IPS-20b (cell line): ENCODE data around the gene SLC9A7.
A peak's percentile ranks its signal among the peaks of the same experiment; 100 is the strongest.

Experiments
- H3K27ac ChIP-seq: one replicate; pipeline ENCODE4 v1.5.1; 2013; ENCODE audit warnings: low read length
- H3K27me3 ChIP-seq: 2 replicates; pipeline ENCODE4 v1.6.1; 2013; ENCODE audit warnings: mild to moderate bottlenecking, low read length, inconsistent platforms; ENCODE audit not compliant: insufficient read depth
- H3K36me3 ChIP-seq: 2 replicates; pipeline ENCODE4 v1.6.1; 2013; ENCODE audit warnings: low read depth, mild to moderate bottlenecking, inconsistent platforms, low read length, moderate library complexity; ENCODE audit not compliant: insufficient read depth
- H3K4me1 ChIP-seq: 2 replicates; pipeline ENCODE4 v1.6.1; 2013; ENCODE audit warnings: mild to moderate bottlenecking, control low read depth, inconsistent platforms, low read length, moderate library complexity; ENCODE audit not compliant: insufficient read depth
- H3K4me3 ChIP-seq: 2 replicates; pipeline ENCODE4 v1.5.1; 2013; ENCODE audit warnings: mild to moderate bottlenecking, low read length, inconsistent platforms
- H3K9ac ChIP-seq: 2 replicates; pipeline ENCODE4 v1.6.1; 2013; ENCODE audit warnings: low read depth, mild to moderate bottlenecking, inconsistent platforms, low read length, moderate library complexity
- H3K9me3 ChIP-seq: 2 replicates; pipeline ENCODE4 v1.6.1; 2013; ENCODE audit warnings: mild to moderate bottlenecking, low read depth, low read length, inconsistent platforms; ENCODE audit not compliant: insufficient read depth

SLC9A7 gene

DNA sequence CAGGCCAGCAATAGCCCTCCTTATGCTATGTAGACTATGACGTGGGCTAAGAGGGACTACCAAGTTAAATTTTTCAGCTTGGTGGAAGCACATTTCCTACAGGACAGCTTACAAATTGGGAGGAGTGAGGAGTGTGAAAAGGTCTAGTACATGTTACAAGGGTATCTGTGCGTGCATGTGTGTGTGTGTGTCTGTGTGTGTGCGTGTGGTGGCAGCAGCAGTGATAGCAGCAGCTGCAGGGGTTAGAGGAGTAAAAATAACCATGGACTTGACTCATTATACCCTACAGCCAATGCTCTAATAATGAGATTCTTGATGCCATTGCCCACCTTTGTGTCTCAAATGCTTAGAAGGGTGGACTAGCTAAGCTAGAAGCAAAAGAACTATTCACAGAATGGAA, 88.6 kb downstream of the SLC9A7 start:
- Histone ChIP-seq H3K9me3 (no peaks in the 10 kb centered on the region), H3K4me1 (no peaks in the 10 kb centered on the region), H3K36me3 (peaks cover 12% of the 10 kb centered on the region; the same call in 1 of the 2 replicates), H3K27me3 (no peaks in the 10 kb centered on the region), H3K27ac (no peak overlapping the region), H3K9ac (no peak overlapping the region), H3K4me3 (no peak overlapping the region)

DNA sequence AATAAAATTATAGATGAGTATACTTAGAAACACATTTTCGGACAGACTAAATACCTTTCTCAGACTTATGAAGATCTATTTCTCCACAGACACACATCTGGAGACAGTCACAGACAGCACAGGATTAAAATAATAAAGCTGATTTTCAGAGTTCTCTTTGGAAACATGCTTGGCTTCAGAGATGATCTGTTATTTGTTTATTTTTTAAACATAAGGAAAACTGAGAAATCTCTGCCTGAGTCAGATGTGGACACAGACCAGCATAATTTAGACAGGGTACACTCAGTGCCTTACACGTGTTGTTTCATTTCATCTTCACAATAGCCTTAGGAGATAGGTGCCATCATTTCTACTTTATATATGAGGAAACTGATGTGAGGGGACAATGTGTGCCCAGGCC, 92.1 kb downstream of the SLC9A7 start:
- H3K9me3 ChIP-seq = no peaks in the 10 kb centered on the region
- H3K27me3 ChIP-seq = no peaks in the 10 kb centered on the region
- H3K4me1 ChIP-seq = no peaks in the 10 kb centered on the region
- no peak overlapping the region for H3K9ac ChIP-seq
- no peak overlapping the region for H3K27ac ChIP-seq
- peaks cover under 1% of the 10 kb centered on the region; the same call in 1 of the 2 replicates for H3K36me3 ChIP-seq
- no peak overlapping the region for H3K4me3 ChIP-seq

DNA sequence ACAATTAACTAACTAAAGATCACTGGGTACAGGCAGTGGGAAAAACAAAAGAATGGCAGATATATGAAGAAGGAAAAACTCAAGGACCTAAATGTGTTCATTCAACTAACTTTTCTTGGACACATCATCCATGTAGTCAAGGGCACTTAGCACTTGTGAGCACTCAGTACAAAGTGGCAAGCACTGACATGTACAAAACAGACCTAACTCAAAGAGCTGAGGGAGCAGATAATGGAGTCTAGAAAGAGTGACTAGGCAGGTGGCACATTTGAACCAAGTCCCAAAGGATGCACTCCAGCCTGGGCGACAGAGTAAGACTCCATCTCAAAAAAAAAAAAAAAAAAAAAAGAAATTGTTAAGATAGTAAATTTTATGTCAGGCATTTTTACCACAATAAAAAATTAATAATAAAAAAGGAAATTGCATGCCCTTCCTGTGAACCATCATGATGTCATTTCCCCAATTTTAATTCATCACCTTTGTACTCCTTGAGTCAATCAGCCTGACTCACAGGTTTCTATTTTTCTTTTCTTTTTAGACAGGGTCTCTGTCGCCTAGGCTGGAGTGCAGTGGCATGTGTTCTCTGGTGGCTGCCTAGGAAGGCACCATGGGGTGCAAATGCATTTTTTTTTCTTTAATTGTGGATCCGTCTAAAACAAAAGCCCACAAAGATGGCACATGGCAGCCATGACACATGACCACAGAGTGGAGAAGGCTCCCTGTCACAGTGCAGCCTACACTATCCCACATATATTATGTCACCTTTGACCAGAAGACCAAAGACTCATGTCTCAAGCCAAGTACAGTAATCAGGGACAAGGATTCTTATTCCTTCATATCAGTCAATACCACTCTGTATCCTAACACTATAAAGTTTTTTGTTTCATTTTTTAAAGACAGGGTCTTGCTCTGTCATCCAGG, 93.4 kb downstream of the SLC9A7 start:
- no peaks in the 10 kb centered on the region for H3K4me1 ChIP-seq
- H3K9ac ChIP-seq = no peak overlapping the region
- H3K36me3 ChIP-seq = no peaks in the 10 kb centered on the region
- H3K4me3 ChIP-seq = no peak overlapping the region
- no peaks in the 10 kb centered on the region for H3K9me3 ChIP-seq
- H3K27ac ChIP-seq = no peak overlapping the region
- no peaks in the 10 kb centered on the region for H3K27me3 ChIP-seq

DNA sequence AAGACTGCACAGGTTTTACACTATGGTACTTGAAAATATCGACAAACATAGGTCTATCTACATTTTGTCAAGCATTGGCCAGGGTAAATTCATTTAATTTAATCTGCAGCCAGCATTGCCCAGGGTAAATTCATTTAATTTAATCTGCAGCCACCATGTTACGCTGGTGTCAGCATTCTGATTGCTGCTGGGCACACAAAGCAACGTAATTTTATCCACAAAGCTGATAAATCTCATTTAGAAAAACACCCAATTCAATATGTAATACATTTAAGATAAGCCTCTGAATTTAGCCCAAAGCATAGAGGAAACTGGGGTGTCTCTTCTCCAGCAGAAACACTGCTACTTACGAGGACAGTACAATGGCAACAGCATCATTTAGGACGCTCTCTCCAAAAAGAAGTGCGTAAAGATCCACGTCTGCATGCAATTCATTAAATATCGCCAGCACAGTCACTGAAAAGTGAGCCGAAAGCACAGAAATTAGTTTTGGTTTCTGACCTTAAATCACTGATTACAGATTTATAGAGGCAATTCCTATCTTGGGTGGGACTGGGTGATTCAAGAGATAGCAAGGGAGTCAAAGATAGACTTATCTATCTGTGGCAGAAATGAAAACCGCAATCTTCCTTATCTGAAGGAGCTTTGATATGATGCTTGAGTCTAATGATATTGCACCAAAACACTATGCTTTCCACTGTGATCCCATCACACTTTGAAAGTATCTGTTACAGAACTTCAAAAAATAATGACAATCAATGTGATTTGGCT, 96.5 kb downstream of the SLC9A7 start:
- H3K9me3 ChIP-seq = no peaks in the 10 kb centered on the region
- no peak overlapping the region for H3K9ac ChIP-seq
- H3K36me3 ChIP-seq = no peaks in the 10 kb centered on the region
- H3K4me3 ChIP-seq = no peak overlapping the region
- H3K4me1 ChIP-seq = no peaks in the 10 kb centered on the region
- H3K27me3 ChIP-seq = no peaks in the 10 kb centered on the region
- no peak overlapping the region for H3K27ac ChIP-seq

DNA sequence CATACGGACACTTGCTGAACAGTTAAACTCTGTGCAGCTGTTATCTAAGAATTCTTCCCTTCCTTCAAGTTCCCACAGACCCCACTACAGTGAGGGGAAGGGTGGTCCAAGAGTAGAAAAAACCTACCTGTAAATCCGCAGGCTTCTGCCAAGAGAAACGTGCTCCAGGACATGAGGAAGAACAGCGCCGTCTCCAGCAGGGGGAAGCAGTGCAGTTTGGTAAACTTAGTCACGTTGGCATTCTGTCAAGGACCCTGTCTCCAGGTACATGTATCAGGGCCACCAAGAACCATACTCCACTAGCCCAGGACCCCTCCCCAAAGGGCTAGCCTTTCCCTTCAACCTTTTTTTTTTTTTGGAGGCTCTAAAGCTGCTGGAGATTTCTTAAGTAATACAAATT, 105.4 kb downstream of the SLC9A7 start:
- no peaks in the 10 kb centered on the region for H3K36me3 ChIP-seq
- no peak overlapping the region for H3K9ac ChIP-seq
- H3K4me3 ChIP-seq = no peak overlapping the region
- H3K27me3 ChIP-seq = no peaks in the 10 kb centered on the region
- no peak overlapping the region for H3K27ac ChIP-seq
- peaks cover 17% of the 10 kb centered on the region for H3K4me1 ChIP-seq
- H3K9me3 ChIP-seq = no peaks in the 10 kb centered on the region

DNA sequence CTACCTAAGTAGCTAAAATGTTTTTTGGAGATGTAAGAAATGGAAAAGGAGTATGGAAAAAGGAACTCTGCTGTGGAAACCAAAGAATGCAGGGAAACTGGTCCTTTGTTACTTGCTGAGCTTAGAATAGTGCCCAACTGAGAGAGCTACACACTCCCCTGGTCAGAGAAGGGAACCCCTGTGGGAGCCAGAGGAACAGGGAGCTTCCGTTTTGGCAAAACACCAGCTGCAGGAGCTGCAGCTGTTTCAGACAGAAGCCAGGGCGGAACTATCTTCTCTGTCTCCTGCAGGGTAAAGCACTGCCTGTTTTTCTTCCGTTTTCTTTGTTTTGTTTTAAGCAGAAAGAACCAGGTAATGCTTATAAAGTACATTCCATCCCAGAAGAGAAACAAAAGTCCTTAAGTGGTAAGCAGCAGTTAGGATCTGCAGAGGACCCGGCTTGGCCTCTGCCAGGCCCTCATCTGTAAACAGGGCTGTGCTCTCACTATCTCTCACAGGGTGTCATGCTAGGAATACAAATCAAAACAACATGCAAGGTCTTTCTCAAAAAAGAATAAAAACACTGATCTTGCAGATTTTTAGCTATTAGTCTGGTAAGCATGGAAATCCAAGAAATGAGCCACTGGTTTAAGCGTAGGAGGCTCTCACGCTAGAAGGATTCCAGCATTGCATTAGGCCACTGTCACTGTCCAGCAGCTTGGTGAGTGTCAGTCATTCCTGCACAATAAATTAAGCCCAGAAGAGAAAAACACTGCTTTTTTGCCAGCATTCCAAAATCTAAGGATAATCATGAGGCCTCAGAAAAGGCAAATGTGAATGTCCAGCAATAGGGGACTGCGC, 109.3 kb downstream of the SLC9A7 start:
- H3K4me1 ChIP-seq = peaks cover 26% of the 10 kb centered on the region
- no peaks in the 10 kb centered on the region for H3K9me3 ChIP-seq
- no peaks in the 10 kb centered on the region for H3K27me3 ChIP-seq
- peak overlapping the region; percentile 83; the same call in 1 of the 2 replicates for H3K9ac ChIP-seq
- peak overlapping the region; percentile 93 for H3K27ac ChIP-seq
- H3K36me3 ChIP-seq = peaks cover 9% of the 10 kb centered on the region
- H3K4me3 ChIP-seq = peak overlapping the region; percentile 24; the same call in 1 of the 2 replicates

DNA sequence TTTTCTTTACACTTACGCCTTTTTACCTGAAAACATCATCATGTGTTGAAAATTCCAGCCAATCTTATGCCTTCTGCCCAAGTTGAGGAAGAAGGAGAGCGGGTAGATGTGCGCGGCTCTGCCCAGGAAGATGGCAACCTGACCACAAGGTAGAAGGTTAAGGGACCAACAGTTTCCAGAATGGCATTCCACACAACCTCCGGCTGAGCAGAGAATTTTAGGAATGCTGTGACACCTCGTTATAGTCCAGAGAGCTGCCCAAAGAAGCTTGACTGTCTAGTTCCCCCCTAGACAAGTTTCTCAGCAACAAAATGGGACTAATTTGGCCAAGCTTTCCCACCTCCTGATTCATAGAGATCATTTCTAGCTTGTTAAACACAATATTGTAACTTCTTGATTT, 110.3 kb downstream of the SLC9A7 start:
- Histone ChIP-seq H3K9me3 (no peaks in the 10 kb centered on the region), H3K4me1 (peaks cover 26% of the 10 kb centered on the region), H3K9ac (peak overlapping the region; percentile 56; the same call in 1 of the 2 replicates), H3K36me3 (peaks cover 9% of the 10 kb centered on the region), H3K4me3 (peak overlapping the region; percentile 10; the same call in 1 of the 2 replicates), H3K27me3 (no peaks in the 10 kb centered on the region), H3K27ac (peak overlapping the region; percentile 41)

DNA sequence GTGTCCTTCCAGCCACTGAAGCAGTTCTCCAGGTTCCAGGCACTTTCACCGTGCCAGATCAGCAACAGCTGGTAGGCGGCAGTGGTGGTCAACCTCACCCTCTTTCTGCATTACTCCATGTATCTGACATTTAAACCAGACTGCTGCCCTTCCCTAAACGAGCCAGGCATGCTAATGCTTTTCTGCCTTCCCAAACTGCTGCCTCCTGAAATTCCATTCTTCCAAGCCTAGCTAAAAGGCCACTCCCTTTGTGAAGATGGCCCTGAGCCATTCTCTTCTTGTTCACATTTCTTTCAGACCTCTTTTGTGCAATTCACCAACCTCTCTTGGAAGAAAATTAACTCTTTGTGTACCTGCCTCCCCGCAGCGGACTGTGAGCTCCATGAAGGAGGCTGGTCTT, 111.7 kb downstream of the SLC9A7 start:
- no peak overlapping the region for H3K4me3 ChIP-seq
- H3K9me3 ChIP-seq = no peaks in the 10 kb centered on the region
- H3K9ac ChIP-seq = peak overlapping the region; percentile 56; the same call in 1 of the 2 replicates
- H3K4me1 ChIP-seq = peaks cover 26% of the 10 kb centered on the region
- H3K36me3 ChIP-seq = peaks cover 12% of the 10 kb centered on the region
- H3K27ac ChIP-seq = peak overlapping the region; percentile 8
- H3K27me3 ChIP-seq = no peaks in the 10 kb centered on the region

DNA sequence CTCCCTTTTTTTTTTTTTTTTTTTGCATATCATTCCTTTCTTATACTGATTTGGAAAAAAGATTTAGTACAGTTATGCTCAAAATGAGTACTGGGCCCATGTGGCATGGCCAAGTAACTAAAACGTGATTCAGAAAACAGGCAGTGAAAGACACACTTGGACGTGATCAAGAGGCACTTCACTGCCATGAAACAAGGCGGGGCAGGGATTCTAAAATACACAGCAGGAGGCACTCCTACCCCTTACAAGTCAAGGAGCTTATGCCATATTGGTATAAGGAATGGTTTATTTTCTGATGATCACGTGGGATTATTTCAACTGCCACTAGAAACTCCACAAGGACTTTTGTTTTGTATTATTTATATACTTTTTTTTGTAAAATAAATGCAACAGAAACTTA, 113.3 kb downstream of the SLC9A7 start:
- H3K27me3 ChIP-seq = no peaks in the 10 kb centered on the region
- H3K9me3 ChIP-seq = no peaks in the 10 kb centered on the region
- no peak overlapping the region for H3K4me3 ChIP-seq
- no peak overlapping the region for H3K9ac ChIP-seq
- peaks cover 12% of the 10 kb centered on the region for H3K36me3 ChIP-seq
- H3K4me1 ChIP-seq = peaks cover 21% of the 10 kb centered on the region
- H3K27ac ChIP-seq = no peak overlapping the region

DNA sequence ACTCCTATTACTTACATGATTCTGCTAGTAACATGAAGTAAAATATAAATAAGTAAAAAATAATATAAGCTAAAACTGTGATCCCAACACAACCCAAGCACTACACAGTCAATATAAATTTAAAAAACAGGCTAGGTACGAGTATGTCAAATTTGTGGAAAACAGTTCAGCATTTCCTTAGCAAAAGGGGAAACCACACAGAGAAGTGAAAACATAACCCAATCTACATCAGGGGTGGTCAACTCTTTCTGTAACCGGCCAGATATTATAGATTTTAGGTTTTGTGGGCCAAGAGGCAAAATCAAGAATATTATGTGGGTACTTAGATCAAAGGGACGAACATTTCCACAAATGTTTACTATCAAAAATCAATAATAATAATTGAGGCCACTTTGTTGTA, 115.3 kb downstream of the SLC9A7 start:
- Histone ChIP-seq H3K36me3 (peaks cover 12% of the 10 kb centered on the region), H3K27me3 (no peaks in the 10 kb centered on the region), H3K27ac (no peak overlapping the region), H3K4me3 (no peak overlapping the region), H3K4me1 (peaks cover 10% of the 10 kb centered on the region; the same call in 1 of the 2 replicates), H3K9me3 (no peaks in the 10 kb centered on the region), H3K9ac (no peak overlapping the region)

DNA sequence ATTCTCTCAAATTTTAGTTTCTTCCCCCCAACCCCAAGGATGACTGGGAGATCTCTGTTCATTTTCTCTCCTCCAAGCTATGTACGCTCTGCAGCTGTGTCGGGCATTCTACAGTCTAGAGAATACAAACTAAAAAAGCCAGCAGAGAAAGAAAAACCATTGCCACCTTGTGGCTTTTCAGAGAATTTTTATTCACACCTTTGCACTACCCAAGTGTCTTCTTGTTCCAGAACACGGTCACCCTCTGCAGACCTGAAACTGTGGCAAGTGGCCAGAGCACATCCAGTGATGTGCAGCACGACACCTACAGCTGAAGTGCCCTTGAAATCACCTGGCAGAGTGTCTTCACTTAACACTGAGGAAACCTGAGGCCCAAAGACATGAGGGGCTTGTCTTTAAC, 116.8 kb downstream of the SLC9A7 start:
- no peak overlapping the region for H3K27ac ChIP-seq
- H3K9me3 ChIP-seq = no peaks in the 10 kb centered on the region
- no peak overlapping the region for H3K9ac ChIP-seq
- H3K27me3 ChIP-seq = no peaks in the 10 kb centered on the region
- H3K36me3 ChIP-seq = peaks cover 12% of the 10 kb centered on the region
- no peaks in the 10 kb centered on the region for H3K4me1 ChIP-seq
- H3K4me3 ChIP-seq = no peak overlapping the region
